DND-41 (cell line): ENCODE results near the gene KRAS.

ENCODE experiments used
- ATAC-seq: fragments of 200-7000 bp; cut with Tn5 transposase; 3 replicates; pipeline ENCODE4 v1.9.1; 2021; ENCODE audit warnings: low read depth; ENCODE audit not compliant: insufficient read depth
- DNase-seq: peaks from one replicate; pipeline ENCODE4 v3.0.0-alpha.2; 2020
- H2AFZ ChIP-seq: 2 replicates; pipeline ENCODE4 v1.6.0; 2012; ENCODE audit warnings: low read depth, low read length
- H3K27ac ChIP-seq: 2 replicates; pipeline ENCODE4 v1.5.1; 2012; ENCODE audit warnings: low read length, inconsistent platforms
- H3K27me3 ChIP-seq: fragments of 200-600 bp; sonication (generic); 2 replicates; pipeline ENCODE4 v1.6.0; 2012; ENCODE audit warnings: low read length, mild to moderate bottlenecking, inconsistent platforms; ENCODE audit not compliant: insufficient read depth, poor library complexity
- H3K36me3 ChIP-seq: 2 replicates; pipeline ENCODE4 v1.5.1; 2012; ENCODE audit warnings: low read length, inconsistent platforms; ENCODE audit not compliant: insufficient read depth
- H3K4me1 ChIP-seq: 2 replicates; pipeline ENCODE4 v1.5.1; 2012; ENCODE audit warnings: mild to moderate bottlenecking, low read length; ENCODE audit not compliant: insufficient read depth
- H3K4me2 ChIP-seq: 2 replicates; pipeline ENCODE4 v1.6.0; 2012; ENCODE audit warnings: mild to moderate bottlenecking, moderate library complexity, low read length, inconsistent platforms; ENCODE audit not compliant: insufficient read depth
- H3K4me3 ChIP-seq, 2 experiments: fragments of 200-600 bp in 1 of 2; shearing (Covaris generic) in 1 of 2; 2 replicates each; pipeline ENCODE4 v1.5.1; 2012 to 2016; ENCODE audit warnings: inconsistent platforms in 2 of 2, low read length in 2 of 2, mild to moderate bottlenecking in 2 of 2, low read depth in 1 of 2, moderate library complexity in 1 of 2
- H3K79me2 ChIP-seq: 2 replicates; pipeline ENCODE4 v1.6.0; 2012; ENCODE audit warnings: low read length, inconsistent platforms; ENCODE audit not compliant: insufficient read depth
- H3K9ac ChIP-seq: 2 replicates; pipeline ENCODE4 v1.6.0; 2012; ENCODE audit warnings: low read depth, mild to moderate bottlenecking, inconsistent platforms, low read length, moderate library complexity
- H3K9me3 ChIP-seq: 2 replicates; pipeline ENCODE4 v1.5.1; 2012; ENCODE audit warnings: low read length, moderate library complexity, mild to moderate bottlenecking, inconsistent platforms; ENCODE audit not compliant: insufficient read depth, severe bottlenecking
- H4K20me1 ChIP-seq: 2 replicates; pipeline ENCODE4 v1.6.0; 2012; ENCODE audit warnings: low read length; ENCODE audit not compliant: insufficient read depth
- CTCF ChIP-seq: IDR thresholded peaks from 2 replicates; pipeline ENCODE4 v1.5.1; 2012; ENCODE audit warnings: borderline replicate concordance, low read length, moderate library complexity, mild to moderate bottlenecking; ENCODE audit not compliant: poor library complexity, severe bottlenecking; ENCODE audit errors: extremely low read depth
- EZH2 ChIP-seq: IDR thresholded peaks from 3 replicates; pipeline ENCODE4 v1.6.1; 2012; ENCODE audit warnings: borderline replicate concordance, low read depth, mild to moderate bottlenecking, moderate library complexity, low read length, inconsistent platforms; ENCODE audit not compliant: severe bottlenecking

The KRAS gene

DNA sequence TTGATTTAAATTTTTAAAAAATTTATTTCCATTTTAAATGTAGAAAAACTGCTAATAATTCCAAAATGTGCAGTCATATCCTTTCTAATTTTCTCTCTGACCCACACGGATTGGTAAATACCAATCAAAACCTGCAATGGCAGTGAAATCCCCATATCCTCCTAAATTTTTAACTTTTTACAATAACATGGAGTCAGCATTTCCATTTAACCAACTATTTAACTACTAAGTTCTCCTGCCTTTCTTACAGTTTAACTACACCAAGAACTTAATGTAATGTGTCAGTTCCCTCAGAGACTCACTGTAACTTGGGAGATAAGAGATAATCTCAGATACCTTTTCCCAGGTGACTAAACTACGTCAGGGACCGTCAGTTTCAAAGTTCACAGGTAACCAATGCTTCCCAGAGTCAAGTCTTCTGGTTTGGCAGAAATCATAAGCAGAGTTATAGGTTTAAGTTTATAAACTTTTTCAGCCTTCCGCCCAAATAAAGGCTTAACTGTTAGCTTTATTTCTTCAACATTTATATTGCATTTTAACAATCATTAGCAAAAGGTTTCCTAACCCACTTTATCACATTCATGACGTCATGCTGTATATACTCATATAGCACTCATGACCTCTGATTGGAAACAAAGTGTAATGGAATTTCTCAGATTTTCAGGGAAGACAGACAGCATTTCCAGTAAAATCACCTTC, 7.6 kb downstream of the KRAS start:
- Histone ChIP-seq H3K4me1 (peaks cover 12% of the 10 kb centered on the region; the same call in 1 of the 2 replicates), H3K9me3 (no peaks in the 10 kb centered on the region), H3K27ac (no peak overlapping the region), H3K36me3 (peaks cover 21% of the 10 kb centered on the region; the same call in 1 of the 2 replicates), H3K27me3 (no peaks in the 10 kb centered on the region), H2AFZ (no peak overlapping the region), H3K79me2 (peaks cover 44% of the 10 kb centered on the region), H3K4me3 (no peak overlapping the region), H3K9ac (no peak overlapping the region), H4K20me1 (peaks cover 10% of the 10 kb centered on the region), H3K4me2 (no peak overlapping the region)
- ATAC-seq (no peak), DNase-seq (no peak)
- TF ChIP-seq EZH2 (no peak), CTCF (no peak)

- Histone ChIP-seq H3K27ac (no peak overlapping the region), H3K4me2 (no peak overlapping the region), H3K79me2 (peaks cover 42% of the 10 kb centered on the region), H3K27me3 (no peaks in the 10 kb centered on the region), H4K20me1 (peaks cover 10% of the 10 kb centered on the region; the same call in 1 of the 2 replicates), H3K9ac (no peak overlapping the region), H2AFZ (no peak overlapping the region), H3K36me3 (peaks cover 33% of the 10 kb centered on the region), H3K4me1 (0 out of 2 replicates have a peak, but pooled peaks cover 4% of the 10 kb centered on the region), H3K4me3 (no peak overlapping the region), H3K9me3 (no peaks in the 10 kb centered on the region)
- DNase-seq (no peak), ATAC-seq (peak; percentile 80)
- TF ChIP-seq CTCF (peak; percentile 67), EZH2 (no peak)
Observed at GRCh38 chr12:25241167-25242020, 9.3 kb downstream of the KRAS start.

- peaks cover 36% of the 10 kb centered on the region for H3K36me3 ChIP-seq
- H3K9ac ChIP-seq: no peak overlapping the region
- TF ChIP-seq CTCF: no peak
- ATAC-seq: no peak
- no peak overlapping the region for H2AFZ ChIP-seq
- peaks cover 45% of the 10 kb centered on the region for H3K79me2 ChIP-seq
- no peaks in the 10 kb centered on the region for H3K9me3 ChIP-seq
- H4K20me1 ChIP-seq: peaks cover 16% of the 10 kb centered on the region; the same call in 1 of the 2 replicates
- DNase-seq: no peak
- H3K4me1 ChIP-seq: 0 out of 2 replicates have a peak, but pooled peaks cover 3% of the 10 kb centered on the region
- no peaks in the 10 kb centered on the region for H3K27me3 ChIP-seq
- H3K27ac ChIP-seq: no peak overlapping the region
- no peak overlapping the region for H3K4me3 ChIP-seq
- no peak overlapping the region for H3K4me2 ChIP-seq
Observed at GRCh38 chr12:25236626-25237025, 14.1 kb downstream of the KRAS start.
